HEK293 (cell line): ENCODE measurements around the gene ITK.

Experiments used
- BCL11B ChIP-seq: fragments of 450-650 bp; formaldehyde crosslinking; IDR thresholded peaks from 2 replicates; pipeline ENCODE4 v1.5.1; 2016; ENCODE audit warnings: low read depth, missing biosample characterization, missing genetic modification characterization
- EGR2 ChIP-seq: fragments of 450-650 bp; formaldehyde crosslinking; IDR thresholded peaks from 2 replicates; pipeline ENCODE4 v1.5.1; 2016; ENCODE audit warnings: low read depth, missing biosample characterization, missing genetic modification characterization
- GFI1B ChIP-seq: fragments of 450-650 bp; formaldehyde crosslinking; IDR thresholded peaks from 2 replicates; pipeline ENCODE4 v1.5.1; 2016; ENCODE audit warnings: missing biosample characterization, missing genetic modification characterization
- KLF7 ChIP-seq: fragments of 450-650 bp; formaldehyde crosslinking; IDR thresholded peaks from 2 replicates; pipeline ENCODE4 v1.5.1; 2016; ENCODE audit warnings: missing biosample characterization, missing genetic modification characterization, borderline replicate concordance
- OVOL3 ChIP-seq: fragments of 450-650 bp; formaldehyde crosslinking; IDR thresholded peaks from 2 replicates; pipeline ENCODE4 v1.5.1; 2016; ENCODE audit warnings: missing biosample characterization, missing genetic modification characterization
- REPIN1 ChIP-seq: fragments of 450-650 bp; formaldehyde crosslinking; IDR thresholded peaks from 2 replicates; pipeline ENCODE4 v1.5.1; 2017; ENCODE audit warnings: missing biosample characterization, missing genetic modification characterization, low read depth
- ZBTB1 ChIP-seq: fragments of 450-650 bp; formaldehyde crosslinking; IDR thresholded peaks from 2 replicates; pipeline ENCODE4 v1.5.1; 2016; ENCODE audit warnings: missing biosample characterization, missing genetic modification characterization
- ZNF175 ChIP-seq: fragments of 450-650 bp; formaldehyde crosslinking; IDR thresholded peaks from 2 replicates; pipeline ENCODE4 v1.5.1; 2016; ENCODE audit warnings: missing biosample characterization, missing genetic modification characterization
- ZNF221 ChIP-seq: fragments of 450-650 bp; formaldehyde crosslinking; IDR thresholded peaks from 2 replicates; pipeline ENCODE4 v1.5.1; 2017; ENCODE audit warnings: missing biosample characterization, missing genetic modification characterization, borderline replicate concordance
- ZNF266 ChIP-seq: fragments of 450-650 bp; formaldehyde crosslinking; IDR thresholded peaks from 2 replicates; pipeline ENCODE4 v1.5.1; 2016; ENCODE audit warnings: missing biosample characterization, missing genetic modification characterization, low read depth
- ZNF292 ChIP-seq: fragments of 450-650 bp; formaldehyde crosslinking; IDR thresholded peaks from 2 replicates; pipeline ENCODE4 v1.5.1; 2016; ENCODE audit warnings: low read depth, missing biosample characterization, missing genetic modification characterization, borderline replicate concordance
- ZNF391 ChIP-seq: fragments of 450-650 bp; formaldehyde crosslinking; IDR thresholded peaks from 2 replicates; pipeline ENCODE4 v1.5.1; 2016; ENCODE audit warnings: low read depth, missing biosample characterization, missing genetic modification characterization, borderline replicate concordance
- ZNF433 ChIP-seq: fragments of 450-650 bp; formaldehyde crosslinking; IDR thresholded peaks from 2 replicates; pipeline ENCODE4 v1.5.1; 2016; ENCODE audit warnings: missing biosample characterization, missing genetic modification characterization, low read depth
- ZNF600 ChIP-seq: fragments of 450-650 bp; formaldehyde crosslinking; IDR thresholded peaks from 2 replicates; pipeline ENCODE4 v1.5.1; 2016; ENCODE audit warnings: missing biosample characterization, missing genetic modification characterization
- ZNF610 ChIP-seq: fragments of 450-650 bp; formaldehyde crosslinking; IDR thresholded peaks from 2 replicates; pipeline ENCODE4 v1.5.1; 2016; ENCODE audit warnings: missing biosample characterization, missing genetic modification characterization, borderline replicate concordance
- ZNF792 ChIP-seq: fragments of 450-650 bp; formaldehyde crosslinking; IDR thresholded peaks from 2 replicates; pipeline ENCODE4 v1.5.1; 2016; ENCODE audit warnings: missing biosample characterization, missing genetic modification characterization
- ZNF830 ChIP-seq: fragments of 450-650 bp; IDR thresholded peaks from 2 replicates; pipeline ENCODE4 v1.5.0; 2018; ENCODE audit warnings: missing biosample characterization, missing genetic modification characterization, low read depth, mild to moderate bottlenecking, moderate library complexity
- TF ChIP-seq, protein P1 (sequence below): sonication (generic); formaldehyde crosslinking; IDR thresholded peaks from 2 replicates; pipeline ENCODE4 v1.8.1; 2022; ENCODE audit warnings: mild to moderate bottlenecking, moderate library complexity, missing genetic modification reagents
- TF ChIP-seq, protein P2 (sequence below): fragments of 450-650 bp; formaldehyde crosslinking; IDR thresholded peaks from 2 replicates; pipeline ENCODE4 v1.5.1; 2017; ENCODE audit warnings: missing biosample characterization, missing genetic modification characterization
- TF ChIP-seq, protein P3 (sequence below): fragments of 450-650 bp; formaldehyde crosslinking; IDR thresholded peaks from 2 replicates; pipeline ENCODE4 v1.5.1; 2016; ENCODE audit warnings: missing biosample characterization, missing genetic modification characterization
- TF ChIP-seq, protein P4 (sequence below): fragments of 450-650 bp; formaldehyde crosslinking; IDR thresholded peaks from 2 replicates; pipeline ENCODE4 v1.5.1; 2016; ENCODE audit warnings: missing biosample characterization, missing genetic modification characterization
- TF ChIP-seq, protein P5 (sequence below): fragments of 450-650 bp; formaldehyde crosslinking; IDR thresholded peaks from 2 replicates; pipeline ENCODE4 v1.5.1; 2016; ENCODE audit warnings: missing biosample characterization, missing genetic modification characterization
- TF ChIP-seq, protein P6 (sequence below): fragments of 450-650 bp; formaldehyde crosslinking; IDR thresholded peaks from 2 replicates; pipeline ENCODE4 v1.5.1; 2016; ENCODE audit warnings: missing biosample characterization, missing genetic modification characterization

Gene ITK

DNA sequence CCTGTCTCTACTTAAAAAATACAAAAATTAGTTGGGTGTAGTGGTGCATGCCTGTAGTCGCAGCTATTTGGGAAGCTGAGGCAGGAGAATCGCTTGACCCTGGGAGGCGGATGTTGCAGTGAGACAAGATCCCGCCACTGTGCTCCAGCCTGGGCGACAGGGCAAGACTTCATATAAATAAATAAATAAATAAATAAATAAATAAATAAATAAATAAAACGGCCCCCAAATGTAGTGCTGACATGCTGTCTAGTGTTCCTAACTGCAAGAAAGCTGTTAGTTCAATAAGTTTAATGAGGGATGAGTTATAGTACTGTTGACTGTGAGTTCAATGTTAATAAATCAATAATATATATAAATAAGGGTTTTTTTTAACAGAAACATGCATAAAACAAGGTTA lies 77.8 kb downstream of the ITK start (continued):
- TF ChIP-seq ZNF610 (tag by site-specific recombination) (no peak), ZNF792 (no peak), ZBTB1 (tag by site-specific recombination) (no peak), EGR2 (tag by site-specific recombination) (no peak), ZNF433 (peak; percentile 51; the same call in 1 of the 2 replicates), ZNF391 (tag by site-specific recombination) (no peak), ZNF221 (tag by site-specific recombination) (no peak), ZNF266 (tag by site-specific recombination) (peak; percentile 67), ZNF600 (no peak), BCL11B (tag by site-specific recombination) (no peak), ZNF830 (tag by site-specific recombination) (no peak), OVOL3 (tag by site-specific recombination) (no peak), ZNF292 (0 out of 2 replicates have a peak, but pooled peaks have one; percentile 22), GFI1B (tag by site-specific recombination) (no peak), ZNF175 (no peak), KLF7 (tag by site-specific recombination) (no peak), REPIN1 (tag by site-specific recombination) (no peak)
- TF ChIP-seq, protein P1, sequence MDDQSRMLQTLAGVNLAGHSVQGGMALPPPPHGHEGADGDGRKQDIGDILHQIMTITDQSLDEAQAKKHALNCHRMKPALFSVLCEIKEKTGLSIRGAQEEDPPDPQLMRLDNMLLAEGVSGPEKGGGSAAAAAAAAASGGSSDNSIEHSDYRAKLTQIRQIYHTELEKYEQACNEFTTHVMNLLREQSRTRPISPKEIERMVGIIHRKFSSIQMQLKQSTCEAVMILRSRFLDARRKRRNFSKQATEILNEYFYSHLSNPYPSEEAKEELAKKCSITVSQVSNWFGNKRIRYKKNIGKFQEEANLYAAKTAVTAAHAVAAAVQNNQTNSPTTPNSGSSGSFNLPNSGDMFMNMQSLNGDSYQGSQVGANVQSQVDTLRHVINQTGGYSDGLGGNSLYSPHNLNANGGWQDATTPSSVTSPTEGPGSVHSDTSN (CRISPR knock-in tag), result no peak
- TF ChIP-seq, protein P2, sequence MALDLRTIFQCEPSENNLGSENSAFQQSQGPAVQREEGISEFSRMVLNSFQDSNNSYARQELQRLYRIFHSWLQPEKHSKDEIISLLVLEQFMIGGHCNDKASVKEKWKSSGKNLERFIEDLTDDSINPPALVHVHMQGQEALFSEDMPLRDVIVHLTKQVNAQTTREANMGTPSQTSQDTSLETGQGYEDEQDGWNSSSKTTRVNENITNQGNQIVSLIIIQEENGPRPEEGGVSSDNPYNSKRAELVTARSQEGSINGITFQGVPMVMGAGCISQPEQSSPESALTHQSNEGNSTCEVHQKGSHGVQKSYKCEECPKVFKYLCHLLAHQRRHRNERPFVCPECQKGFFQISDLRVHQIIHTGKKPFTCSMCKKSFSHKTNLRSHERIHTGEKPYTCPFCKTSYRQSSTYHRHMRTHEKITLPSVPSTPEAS (tag by site-specific recombination), result no peak
- TF ChIP-seq, protein P3, sequence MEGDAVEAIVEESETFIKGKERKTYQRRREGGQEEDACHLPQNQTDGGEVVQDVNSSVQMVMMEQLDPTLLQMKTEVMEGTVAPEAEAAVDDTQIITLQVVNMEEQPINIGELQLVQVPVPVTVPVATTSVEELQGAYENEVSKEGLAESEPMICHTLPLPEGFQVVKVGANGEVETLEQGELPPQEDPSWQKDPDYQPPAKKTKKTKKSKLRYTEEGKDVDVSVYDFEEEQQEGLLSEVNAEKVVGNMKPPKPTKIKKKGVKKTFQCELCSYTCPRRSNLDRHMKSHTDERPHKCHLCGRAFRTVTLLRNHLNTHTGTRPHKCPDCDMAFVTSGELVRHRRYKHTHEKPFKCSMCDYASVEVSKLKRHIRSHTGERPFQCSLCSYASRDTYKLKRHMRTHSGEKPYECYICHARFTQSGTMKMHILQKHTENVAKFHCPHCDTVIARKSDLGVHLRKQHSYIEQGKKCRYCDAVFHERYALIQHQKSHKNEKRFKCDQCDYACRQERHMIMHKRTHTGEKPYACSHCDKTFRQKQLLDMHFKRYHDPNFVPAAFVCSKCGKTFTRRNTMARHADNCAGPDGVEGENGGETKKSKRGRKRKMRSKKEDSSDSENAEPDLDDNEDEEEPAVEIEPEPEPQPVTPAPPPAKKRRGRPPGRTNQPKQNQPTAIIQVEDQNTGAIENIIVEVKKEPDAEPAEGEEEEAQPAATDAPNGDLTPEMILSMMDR (tag by site-specific recombination), result no peak
- TF ChIP-seq, protein P4, sequence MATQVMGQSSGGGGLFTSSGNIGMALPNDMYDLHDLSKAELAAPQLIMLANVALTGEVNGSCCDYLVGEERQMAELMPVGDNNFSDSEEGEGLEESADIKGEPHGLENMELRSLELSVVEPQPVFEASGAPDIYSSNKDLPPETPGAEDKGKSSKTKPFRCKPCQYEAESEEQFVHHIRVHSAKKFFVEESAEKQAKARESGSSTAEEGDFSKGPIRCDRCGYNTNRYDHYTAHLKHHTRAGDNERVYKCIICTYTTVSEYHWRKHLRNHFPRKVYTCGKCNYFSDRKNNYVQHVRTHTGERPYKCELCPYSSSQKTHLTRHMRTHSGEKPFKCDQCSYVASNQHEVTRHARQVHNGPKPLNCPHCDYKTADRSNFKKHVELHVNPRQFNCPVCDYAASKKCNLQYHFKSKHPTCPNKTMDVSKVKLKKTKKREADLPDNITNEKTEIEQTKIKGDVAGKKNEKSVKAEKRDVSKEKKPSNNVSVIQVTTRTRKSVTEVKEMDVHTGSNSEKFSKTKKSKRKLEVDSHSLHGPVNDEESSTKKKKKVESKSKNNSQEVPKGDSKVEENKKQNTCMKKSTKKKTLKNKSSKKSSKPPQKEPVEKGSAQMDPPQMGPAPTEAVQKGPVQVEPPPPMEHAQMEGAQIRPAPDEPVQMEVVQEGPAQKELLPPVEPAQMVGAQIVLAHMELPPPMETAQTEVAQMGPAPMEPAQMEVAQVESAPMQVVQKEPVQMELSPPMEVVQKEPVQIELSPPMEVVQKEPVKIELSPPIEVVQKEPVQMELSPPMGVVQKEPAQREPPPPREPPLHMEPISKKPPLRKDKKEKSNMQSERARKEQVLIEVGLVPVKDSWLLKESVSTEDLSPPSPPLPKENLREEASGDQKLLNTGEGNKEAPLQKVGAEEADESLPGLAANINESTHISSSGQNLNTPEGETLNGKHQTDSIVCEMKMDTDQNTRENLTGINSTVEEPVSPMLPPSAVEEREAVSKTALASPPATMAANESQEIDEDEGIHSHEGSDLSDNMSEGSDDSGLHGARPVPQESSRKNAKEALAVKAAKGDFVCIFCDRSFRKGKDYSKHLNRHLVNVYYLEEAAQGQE (tag by site-specific recombination), result peak; percentile 64; the same call in 1 of the 2 replicates
- TF ChIP-seq, protein P5, sequence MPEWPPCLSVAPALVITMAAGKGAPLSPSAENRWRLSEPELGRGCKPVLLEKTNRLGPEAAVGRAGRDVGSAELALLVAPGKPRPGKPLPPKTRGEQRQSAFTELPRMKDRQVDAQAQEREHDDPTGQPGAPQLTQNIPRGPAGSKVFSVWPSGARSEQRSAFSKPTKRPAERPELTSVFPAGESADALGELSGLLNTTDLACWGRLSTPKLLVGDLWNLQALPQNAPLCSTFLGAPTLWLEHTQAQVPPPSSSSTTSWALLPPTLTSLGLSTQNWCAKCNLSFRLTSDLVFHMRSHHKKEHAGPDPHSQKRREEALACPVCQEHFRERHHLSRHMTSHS (tag by site-specific recombination), result no peak
- TF ChIP-seq, protein P6, sequence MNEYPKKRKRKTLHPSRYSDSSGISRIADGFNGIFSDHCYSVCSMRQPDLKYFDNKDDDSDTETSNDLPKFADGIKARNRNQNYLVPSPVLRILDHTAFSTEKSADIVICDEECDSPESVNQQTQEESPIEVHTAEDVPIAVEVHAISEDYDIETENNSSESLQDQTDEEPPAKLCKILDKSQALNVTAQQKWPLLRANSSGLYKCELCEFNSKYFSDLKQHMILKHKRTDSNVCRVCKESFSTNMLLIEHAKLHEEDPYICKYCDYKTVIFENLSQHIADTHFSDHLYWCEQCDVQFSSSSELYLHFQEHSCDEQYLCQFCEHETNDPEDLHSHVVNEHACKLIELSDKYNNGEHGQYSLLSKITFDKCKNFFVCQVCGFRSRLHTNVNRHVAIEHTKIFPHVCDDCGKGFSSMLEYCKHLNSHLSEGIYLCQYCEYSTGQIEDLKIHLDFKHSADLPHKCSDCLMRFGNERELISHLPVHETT (tag by site-specific recombination), result no peak
